ENCODE data around the gene INAFM2. TPM values are rescaled to one million over a fixed set of nuclear protein-coding genes. Genes with fewer than 3 reads are reported as not detected.
A peak's percentile ranks its signal among the peaks of the same experiment; 100 is the strongest.

INAFM2 gene
- total RNA-seq, 1 experiment from 2014 or later: 14.3 TPM

DNA sequence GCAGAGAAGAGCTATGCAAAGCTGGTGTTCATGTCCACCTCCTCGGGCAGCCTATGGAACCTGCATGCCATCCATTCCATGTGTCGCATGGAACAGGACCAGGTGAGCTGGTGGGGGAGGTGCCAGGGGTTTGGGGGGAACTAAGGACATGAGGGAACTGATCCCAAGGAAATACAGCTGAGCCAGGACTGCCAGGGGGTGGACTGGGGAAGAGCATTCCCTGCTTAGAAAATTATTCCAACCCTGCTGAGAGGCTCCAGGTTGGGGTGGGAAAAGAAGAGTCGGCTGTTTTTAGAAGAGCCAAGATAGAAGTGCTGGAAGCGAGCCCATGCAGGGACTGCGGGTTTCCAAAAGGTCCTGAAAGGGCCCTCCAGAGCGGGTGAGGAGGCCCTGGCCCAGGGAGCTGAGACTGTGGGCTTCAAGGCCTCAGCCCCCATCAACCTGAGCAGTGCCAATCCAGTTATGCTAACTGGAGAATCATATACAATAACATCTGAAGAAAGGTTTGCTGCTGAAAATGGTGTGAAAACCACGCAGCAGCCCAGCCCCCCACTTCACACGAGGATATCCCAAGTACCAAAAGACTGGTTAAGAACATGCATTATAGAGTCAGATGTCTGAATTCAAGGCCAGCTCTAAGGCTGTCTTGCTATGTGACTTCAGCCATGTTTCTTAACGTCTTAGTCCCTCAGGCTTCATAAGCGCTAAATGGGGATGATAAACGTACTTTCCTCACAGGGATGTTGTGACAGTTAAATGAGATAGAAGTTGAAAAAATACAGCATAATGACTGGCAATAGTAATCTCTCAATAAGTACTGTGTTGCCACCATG, 42.3 kb downstream of the INAFM2 start:
- Mint-ChIP-seq H3K4me1 (ENCODE audit: low read depth, unreplicated experiment) (peaks cover 11% of the 10 kb centered on the region), H3K36me3 (ENCODE audit: insufficient read depth, unreplicated experiment) (peaks cover 5% of the 10 kb centered on the region), H3K27me3 (ENCODE audit: unreplicated experiment) (no peaks in the 10 kb centered on the region), H3K27ac (ENCODE audit: unreplicated experiment) (no peak overlapping the region), H3K9me3 (ENCODE audit: low read depth, unreplicated experiment) (no peaks in the 10 kb centered on the region), H3K4me3 (ENCODE audit: low read depth, unreplicated experiment) (no peak overlapping the region)
- intact Hi-C loops (cut with micrococcal nuclease; ENCODE audit: unreplicated experiment): no loop called here
- BruUV-seq (replicated peaks): no TSS peak
- no peak for DNase-seq
- CTCF ChIA-PET: interaction anchor here (0.5 kb wide), 1 partner anchor 83 kb away, joined by 14 read pairs; the partner anchor contains the start of gene ANKRD63
- TF ChIP-seq CTCF (IDR thresholded peaks at IDR 0.05; ENCODE audit: unreplicated experiment): no peak

DNA sequence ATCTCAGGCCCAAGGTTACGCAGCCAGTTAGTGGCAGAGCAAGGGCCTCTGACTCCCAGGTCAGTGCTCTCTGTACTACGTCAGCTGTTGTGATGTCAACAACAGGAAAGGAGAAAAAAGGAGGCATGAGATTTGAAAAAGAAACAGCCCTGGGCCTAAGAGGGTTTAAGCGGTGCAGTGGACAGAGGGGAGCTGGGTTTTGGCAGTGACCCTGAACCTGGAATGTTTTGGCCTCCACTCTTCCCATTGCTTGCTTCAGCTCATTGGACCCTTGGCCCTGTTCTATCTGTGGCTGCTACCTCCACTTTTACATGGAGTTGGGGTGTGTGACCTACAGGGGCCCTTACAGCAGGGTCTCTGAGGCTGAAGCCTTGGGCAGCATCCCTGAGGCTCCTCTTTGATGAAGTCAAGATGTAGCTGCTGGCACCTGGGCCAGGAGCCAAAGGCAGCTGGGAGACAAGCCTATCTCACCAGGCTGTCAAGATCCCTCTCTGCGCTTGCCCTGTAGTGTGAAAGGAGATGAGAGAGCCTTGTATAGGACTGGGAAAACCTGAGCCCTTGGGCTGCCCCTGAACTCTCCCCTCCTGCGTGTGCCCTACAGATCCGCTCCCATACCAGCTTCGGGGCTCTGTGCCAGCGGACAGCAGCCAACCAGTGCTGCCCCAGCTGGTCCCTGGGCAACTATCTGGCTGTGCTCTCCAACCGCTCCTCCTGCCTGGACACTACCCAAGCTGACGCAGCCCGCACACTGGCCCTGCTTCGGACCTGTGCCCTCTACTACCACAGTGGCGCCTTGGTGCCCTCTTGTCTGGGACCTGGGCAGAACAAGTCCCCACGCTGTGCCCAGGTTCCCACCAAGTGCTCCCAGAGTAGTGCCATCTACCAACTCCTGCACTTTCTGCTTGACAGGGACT, 43.2 kb downstream of the INAFM2 start:
- intact Hi-C loops (cut with micrococcal nuclease; ENCODE audit: unreplicated experiment): no loop called here
- CTCF ChIA-PET: interaction anchor here (0.5 kb wide), 1 partner anchor 84 kb away, joined by 14 read pairs; the partner anchor contains the start of gene ANKRD63
- H3K4me3 Mint-ChIP-seq (ENCODE audit: low read depth, unreplicated experiment): no peak overlapping the region
- H3K36me3 Mint-ChIP-seq (ENCODE audit: insufficient read depth, unreplicated experiment): peaks cover 5% of the 10 kb centered on the region
- no peaks in the 10 kb centered on the region for H3K9me3 Mint-ChIP-seq (ENCODE audit: low read depth, unreplicated experiment)
- no peak for TF ChIP-seq CTCF (IDR thresholded peaks at IDR 0.05; ENCODE audit: unreplicated experiment)
- H3K27me3 Mint-ChIP-seq (ENCODE audit: unreplicated experiment): no peaks in the 10 kb centered on the region
- no TSS peak for BruUV-seq (replicated peaks)
- H3K4me1 Mint-ChIP-seq (ENCODE audit: low read depth, unreplicated experiment): peaks cover 11% of the 10 kb centered on the region
- no peak overlapping the region for H3K27ac Mint-ChIP-seq (ENCODE audit: unreplicated experiment)
- no peak for DNase-seq

DNA sequence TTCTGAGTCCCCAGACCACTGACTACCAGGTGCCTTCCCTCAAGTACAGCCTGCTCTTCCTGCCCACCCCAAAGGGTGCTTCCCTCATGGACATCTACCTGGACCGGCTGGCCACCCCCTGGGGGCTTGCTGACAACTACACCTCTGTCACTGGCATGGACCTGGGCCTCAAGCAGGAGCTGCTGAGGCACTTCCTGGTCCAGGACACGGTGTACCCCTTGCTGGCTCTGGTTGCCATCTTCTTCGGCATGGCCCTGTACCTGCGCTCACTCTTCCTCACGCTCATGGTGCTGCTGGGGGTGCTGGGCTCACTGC, 43.8 kb downstream of the INAFM2 start:
- peaks cover 11% of the 10 kb centered on the region for H3K4me1 Mint-ChIP-seq (ENCODE audit: low read depth, unreplicated experiment)
- BruUV-seq (replicated peaks): no TSS peak
- H3K9me3 Mint-ChIP-seq (ENCODE audit: low read depth, unreplicated experiment): no peaks in the 10 kb centered on the region
- intact Hi-C loops (cut with micrococcal nuclease; ENCODE audit: unreplicated experiment): no loop called here
- DNase-seq: no peak
- H3K27ac Mint-ChIP-seq (ENCODE audit: unreplicated experiment): peak overlapping the region; percentile 9
- CTCF ChIA-PET: interaction anchor here (0.6 to 1.4 kb wide), 4 partner anchors 27 to 78 kb away, joined by 3 to 7 read pairs (median 4); partner anchors contain the start of genes CCDC9B and IVD
- peak overlapping the region; percentile 59 for H3K4me3 Mint-ChIP-seq (ENCODE audit: low read depth, unreplicated experiment)
- no peaks in the 10 kb centered on the region for H3K27me3 Mint-ChIP-seq (ENCODE audit: unreplicated experiment)
- peaks cover 5% of the 10 kb centered on the region for H3K36me3 Mint-ChIP-seq (ENCODE audit: insufficient read depth, unreplicated experiment)
- TF ChIP-seq CTCF (IDR thresholded peaks at IDR 0.05; ENCODE audit: unreplicated experiment): no peak

Measured in Calu3 (cell line).